Measurements from ENCODE around the gene PNMA8A.

PNMA8A gene

DNA sequence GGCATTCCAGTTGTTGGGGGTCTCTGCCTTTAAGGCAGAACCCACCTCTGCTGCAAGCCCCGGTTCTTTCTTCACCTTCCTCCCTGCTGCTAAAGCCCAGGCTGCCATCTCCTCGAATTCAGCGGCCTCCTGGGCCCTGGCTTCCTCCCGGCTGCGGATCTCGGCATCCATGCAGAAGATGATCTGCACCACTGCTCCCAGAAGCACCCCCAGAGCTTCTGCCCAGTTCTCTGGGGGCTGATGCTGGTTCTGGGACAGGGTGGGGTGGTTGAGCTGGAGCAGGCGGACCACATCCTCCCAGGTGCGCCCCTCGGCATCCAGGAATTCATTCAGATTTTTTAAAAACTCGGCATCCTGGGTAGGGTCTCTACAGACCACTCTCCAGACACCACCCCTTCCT is 987 bp downstream of the PNMA8A start:
- no peaks in the 10 kb centered on the region for H4K20me1 ChIP-seq (ENCODE audit: insufficient read depth, low read length)
- H3K4me2 ChIP-seq (ENCODE audit: low read length), result no peak overlapping the region
- no peak overlapping the region for H3K4me3 ChIP-seq (ENCODE audit: low read depth, low read length, poor library complexity, severe bottlenecking)
- no peaks in the 10 kb centered on the region for H3F3A ChIP-seq (ENCODE audit: insufficient read depth, low read length)
- H3K4me1 ChIP-seq (ENCODE audit: insufficient read depth, low read length, severe bottlenecking), result no peaks in the 10 kb centered on the region
- no peaks in the 10 kb centered on the region for H3K9me2 ChIP-seq (ENCODE audit: low read depth, low read length)
- no peak overlapping the region for H3K9ac ChIP-seq (ENCODE audit: low read length)
- H3K79me2 ChIP-seq (ENCODE audit: insufficient read depth, low read length), result no peaks in the 10 kb centered on the region
- no peaks in the 10 kb centered on the region for H3K9me3 ChIP-seq (ENCODE audit: low read length)
- H2AFZ ChIP-seq (ENCODE audit: low read length), result no peak overlapping the region
- H3K36me3 ChIP-seq (ENCODE audit: insufficient read depth, low read length), result no peaks in the 10 kb centered on the region
- TF ChIP-seq EZH2 (IDR thresholded peaks at IDR 0.05; ENCODE audit: borderline replicate concordance, low read length), result no peak
- TF ChIP-seq, protein P1, sequence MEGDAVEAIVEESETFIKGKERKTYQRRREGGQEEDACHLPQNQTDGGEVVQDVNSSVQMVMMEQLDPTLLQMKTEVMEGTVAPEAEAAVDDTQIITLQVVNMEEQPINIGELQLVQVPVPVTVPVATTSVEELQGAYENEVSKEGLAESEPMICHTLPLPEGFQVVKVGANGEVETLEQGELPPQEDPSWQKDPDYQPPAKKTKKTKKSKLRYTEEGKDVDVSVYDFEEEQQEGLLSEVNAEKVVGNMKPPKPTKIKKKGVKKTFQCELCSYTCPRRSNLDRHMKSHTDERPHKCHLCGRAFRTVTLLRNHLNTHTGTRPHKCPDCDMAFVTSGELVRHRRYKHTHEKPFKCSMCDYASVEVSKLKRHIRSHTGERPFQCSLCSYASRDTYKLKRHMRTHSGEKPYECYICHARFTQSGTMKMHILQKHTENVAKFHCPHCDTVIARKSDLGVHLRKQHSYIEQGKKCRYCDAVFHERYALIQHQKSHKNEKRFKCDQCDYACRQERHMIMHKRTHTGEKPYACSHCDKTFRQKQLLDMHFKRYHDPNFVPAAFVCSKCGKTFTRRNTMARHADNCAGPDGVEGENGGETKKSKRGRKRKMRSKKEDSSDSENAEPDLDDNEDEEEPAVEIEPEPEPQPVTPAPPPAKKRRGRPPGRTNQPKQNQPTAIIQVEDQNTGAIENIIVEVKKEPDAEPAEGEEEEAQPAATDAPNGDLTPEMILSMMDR (IDR thresholded peaks at IDR 0.05; ENCODE audit: low read length), result no peak
- H3K27ac ChIP-seq (ENCODE audit: low read depth, low read length, poor library complexity, severe bottlenecking), result no peak overlapping the region
- H3K27me3 ChIP-seq (ENCODE audit: insufficient read depth, low read length), result peaks cover 21% of the 10 kb centered on the region; the same call in 1 of the 2 replicates

GRCh38 chr19:46469541-46470185 is 1.7 kb downstream of the PNMA8A start:
- Histone ChIP-seq H3K36me3 (ENCODE audit: insufficient read depth, low read length) (no peaks in the 10 kb centered on the region), H4K20me1 (ENCODE audit: insufficient read depth, low read length) (no peaks in the 10 kb centered on the region), H3K79me2 (ENCODE audit: insufficient read depth, low read length) (no peaks in the 10 kb centered on the region), H3K9me2 (ENCODE audit: low read depth, low read length) (no peaks in the 10 kb centered on the region), H3K4me3 (ENCODE audit: low read depth, low read length, poor library complexity, severe bottlenecking) (no peak overlapping the region), H3K4me1 (ENCODE audit: insufficient read depth, low read length, severe bottlenecking) (no peaks in the 10 kb centered on the region), H2AFZ (ENCODE audit: low read length) (no peak overlapping the region), H3K9ac (ENCODE audit: low read length) (no peak overlapping the region), H3K27ac (ENCODE audit: low read depth, low read length, poor library complexity, severe bottlenecking) (no peak overlapping the region), H3K9me3 (ENCODE audit: low read length) (no peaks in the 10 kb centered on the region), H3F3A (ENCODE audit: insufficient read depth, low read length) (no peaks in the 10 kb centered on the region), H3K4me2 (ENCODE audit: low read length) (no peak overlapping the region), H3K27me3 (ENCODE audit: insufficient read depth, low read length) (peaks cover 21% of the 10 kb centered on the region; the same call in 1 of the 2 replicates)
- TF ChIP-seq, protein P1 (IDR thresholded peaks at IDR 0.05; ENCODE audit: low read length), result no peak
- no peak for TF ChIP-seq EZH2 (IDR thresholded peaks at IDR 0.05; ENCODE audit: borderline replicate concordance, low read length)

- Histone ChIP-seq H3K27ac (ENCODE audit: low read depth, low read length, poor library complexity, severe bottlenecking) (no peak overlapping the region), H3F3A (ENCODE audit: insufficient read depth, low read length) (no peaks in the 10 kb centered on the region), H2AFZ (ENCODE audit: low read length) (no peak overlapping the region), H3K4me1 (ENCODE audit: insufficient read depth, low read length, severe bottlenecking) (no peaks in the 10 kb centered on the region), H4K20me1 (ENCODE audit: insufficient read depth, low read length) (no peaks in the 10 kb centered on the region), H3K9me2 (ENCODE audit: low read depth, low read length) (no peaks in the 10 kb centered on the region), H3K36me3 (ENCODE audit: insufficient read depth, low read length) (no peaks in the 10 kb centered on the region), H3K9ac (ENCODE audit: low read length) (no peak overlapping the region), H3K27me3 (ENCODE audit: insufficient read depth, low read length) (peaks cover 16% of the 10 kb centered on the region; the same call in 1 of the 2 replicates), H3K9me3 (ENCODE audit: low read length) (no peaks in the 10 kb centered on the region), H3K4me2 (ENCODE audit: low read length) (no peak overlapping the region), H3K4me3 (ENCODE audit: low read depth, low read length, poor library complexity, severe bottlenecking) (no peak overlapping the region), H3K79me2 (ENCODE audit: insufficient read depth, low read length) (no peaks in the 10 kb centered on the region)
- TF ChIP-seq, protein P1 (IDR thresholded peaks at IDR 0.05; ENCODE audit: low read length), result no peak
- no peak for TF ChIP-seq EZH2 (IDR thresholded peaks at IDR 0.05; ENCODE audit: borderline replicate concordance, low read length)
These were observed 4.7 kb downstream of the PNMA8A start for GRCh38 chr19:46466536-46467196.
